GM12891 (cell line): ENCODE data around the gene RPP40.
"Not testable (repeated sequence)": the region's sequence is repeated elsewhere in the genome, so short reads cannot be mapped to it uniquely, and the experiment has no call there.

ENCODE experiments used
- PAX5 ChIP-seq: IDR thresholded peaks from 2 replicates; pipeline ENCODE4 v1.6.1; 2011; ENCODE audit warnings: low read length, moderate library complexity, mild to moderate bottlenecking; ENCODE audit not compliant: insufficient read depth, severe bottlenecking
- POLR2A ChIP-seq: IDR thresholded peaks from 2 replicates; pipeline ENCODE4 v1.6.1; 2011; ENCODE audit warnings: low read depth, low read length, control low read depth
- POLR2AphosphoS5 ChIP-seq: IDR thresholded peaks from 2 replicates; pipeline ENCODE4 v1.6.1; 2011; ENCODE audit warnings: low read depth, low read length, control low read depth
- POU2F2 ChIP-seq: IDR thresholded peaks from 2 replicates; pipeline ENCODE4 v1.6.1; 2011; ENCODE audit warnings: low read depth, mild to moderate bottlenecking, control low read depth, low read length, moderate library complexity
- TAF1 ChIP-seq: IDR thresholded peaks from 2 replicates; pipeline ENCODE4 v1.6.1; 2011; ENCODE audit warnings: low read depth, low read length, control low read depth

DNA sequence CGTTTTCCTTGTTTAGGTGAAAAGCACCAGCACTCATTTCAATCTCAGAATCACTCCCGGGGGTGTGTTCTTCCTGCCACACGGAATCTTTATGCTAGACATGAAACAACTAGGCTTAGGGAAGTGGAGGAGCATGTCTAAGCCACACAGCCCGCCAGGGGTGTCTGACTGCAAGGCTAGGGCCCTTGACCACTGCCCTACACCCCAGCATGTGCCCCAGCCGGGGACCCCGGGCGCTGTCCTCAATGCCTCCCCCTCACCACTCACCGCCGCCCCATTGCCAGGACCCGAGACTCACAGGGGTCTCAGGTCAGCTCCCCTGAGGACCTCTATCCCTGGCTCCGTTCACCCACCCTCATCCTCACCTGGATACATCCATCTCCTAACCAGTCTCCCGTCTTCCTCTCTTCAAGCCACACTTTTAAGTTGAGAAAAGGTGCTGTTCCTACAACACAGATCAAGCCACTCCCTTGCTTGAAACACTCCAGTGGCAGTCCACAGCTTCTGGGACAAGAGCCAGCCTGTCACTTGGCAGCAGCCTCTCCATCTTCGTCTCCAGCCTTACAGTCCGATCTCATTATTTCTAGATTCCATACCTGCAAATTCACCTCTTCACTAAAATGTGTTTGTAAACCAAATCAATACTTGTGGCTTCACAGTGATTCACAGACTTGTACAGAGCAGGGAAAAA lies 29.5 kb upstream of the RPP40 start:
- not testable (repeated sequence) for TF ChIP-seq TAF1, POLR2A, POLR2AphosphoS5, PAX5, POU2F2
